ENCODE measurements around the gene E2F2.

DNA sequence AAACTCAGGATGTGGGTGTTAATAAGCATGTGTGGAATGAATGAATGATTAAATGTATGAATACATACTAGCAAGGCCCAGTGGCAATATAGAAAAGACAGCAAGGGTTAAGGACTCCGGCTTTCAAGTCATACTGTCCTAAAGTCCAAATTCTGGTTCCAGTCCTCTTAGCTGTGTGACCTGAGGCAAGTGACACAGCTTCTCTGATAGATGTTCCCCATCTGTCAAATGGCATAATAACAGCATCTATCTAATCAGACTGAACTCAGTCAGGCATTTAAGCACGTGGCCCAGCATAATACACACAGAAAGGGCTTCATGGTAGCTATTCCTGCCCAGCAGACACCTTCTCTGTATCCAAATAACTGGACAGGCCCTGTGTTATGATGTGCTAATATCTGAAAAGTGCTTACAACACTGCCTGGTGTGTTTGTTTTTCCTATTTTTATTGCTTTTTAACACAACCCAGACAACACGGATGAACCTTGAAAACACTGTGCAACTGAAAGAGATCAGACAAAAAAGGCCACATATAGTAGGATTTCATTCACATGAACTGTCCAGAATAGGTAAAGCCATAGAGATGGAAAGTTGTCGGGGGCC is 59.5 kb downstream of the E2F2 start:
- TF ChIP-seq POLR2AphosphoS5 (IDR thresholded peaks at IDR 0.05; ENCODE audit: low read depth, low read length) = no peak
- no peak for TF ChIP-seq TAF1 (IDR thresholded peaks at IDR 0.05; ENCODE audit: borderline replicate concordance, low read depth, low read length)
- no peak for TF ChIP-seq POLR2A (IDR thresholded peaks at IDR 0.05; ENCODE audit: low read depth, low read length)
